Right lobe of liver (tissue), 6 donors: Measurements from ENCODE around the gene TTC39C. TPM values are rescaled to one million over a fixed set of nuclear protein-coding genes. Genes with fewer than 3 reads are reported as not detected.

Experiments
- ATAC-seq, 4 donors: fragments of 200-7000 bp; cut with Tn5 transposase; one replicate each; pipeline ENCODE4 v1.9.1; 2020; ENCODE audit warnings: mild to moderate bottlenecking in 4 of 4, moderate library complexity in 4 of 4
- DNase-seq, 3 donors: peaks; one replicate each; pipeline ENCODE4 v3.0.0-alpha.2; 2020
- H3K27ac ChIP-seq, 3 donors: fragments of 200-600 bp; one replicate each; pipeline ENCODE4 v1.8.0; 2022
- H3K27me3 ChIP-seq, 2 donors: fragments of 200-600 bp; one replicate each; pipeline ENCODE4 v1.8.0; 2022
- H3K36me3 ChIP-seq, 4 donors: fragments of 200-600 bp; sonication (generic) in 1 of 4; one replicate each; pipeline versions ENCODE4 v1.5.1 to v1.8.0; 2017 to 2022; ENCODE audit warnings: control low read depth in 1 of 4
- H3K4me1 ChIP-seq, 4 donors: fragments of 200-600 bp; sonication (generic) in 1 of 4; one replicate each; pipeline versions ENCODE4 v1.5.1 to v1.8.0; 2017 to 2022; ENCODE audit warnings: control low read depth in 1 of 4
- H3K4me3 ChIP-seq, 3 donors: fragments of 200-600 bp; one replicate each; pipeline ENCODE4 v1.8.0; 2022
- H3K9me3 ChIP-seq, 4 donors: fragments of 200-600 bp; sonication (generic) in 1 of 4; one replicate each; pipeline versions ENCODE4 v1.5.1 to v1.8.0; 2017 to 2022; ENCODE audit warnings: control low read depth in 1 of 4
- CTCF ChIP-seq, 4 donors: fragments of 200-600 bp in 3 of 4; fragments of 450-650 bp in 1 of 4; IDR thresholded peaks; one replicate each; pipeline versions ENCODE4 v1.5.1 to v1.8.0; 2016 to 2022; ENCODE audit warnings: antibody characterized with exemption in 4 of 4, mild to moderate bottlenecking in 2 of 4
- POLR2A ChIP-seq: fragments of 450-650 bp; IDR thresholded peaks from one replicate; pipeline ENCODE4 v1.6.1; 2017; ENCODE audit warnings: antibody characterized with exemption, mild to moderate bottlenecking
- WGBS: methylation state at CpG from one replicate; pipeline ENCODE4 v1.1.6; 2018; ENCODE audit warnings: low coverage, low lambda C conversion rate; ENCODE audit not compliant: insufficient coverage; ENCODE audit errors: missing lambda C conversion rate; 5-methylcytosine and 5-hydroxymethylcytosine counted together
- intact Hi-C, 2 donors: fragments of 100-400 bp; cut with DNase I; formaldehyde crosslinking; loops; one replicate each; pipeline versions ENCODE4 v1.11.2 to v1.14.1; 2022
- total RNA-seq, 6 experiments: library from RNA; depleted of rRNA in 2 of 6; stranded (reverse); fragments of >200 nt in 2 of 6; fragmentation: NEBNext Ultra II Directional in 3 of 6; extraction: Animal tissue kit (Norgen Biotek cat#: 25700) in 3 of 6; gene quantifications; one replicate each; pipeline versions ENCODE4 v1.1.0 to v1.2.4, GENCODE V29; 2016 to 2023
- donor health status: DM: no; HTN: yes; CAD: no.
- donor health status: DM: no; HTN: no; CAD: no.
- donor health status: DM: no; HTN: no; CAD: no.
- donor health status: DM: no; HTN: yes; CAD: no.
- donor health status: DM: no; HTN: yes; CAD: no.

TTC39C gene
- total RNA-seq, 6 experiments from 2014 or later, result 61.9 to 167 (median 84.4) TPM

- Histone ChIP-seq H3K36me3 (peaks cover 0 to 94% (median 30%) of the 10 kb centered on the region in 4 donors), H3K4me1 (no peaks in the 10 kb centered on the region), H3K4me3 (no peak overlapping the region), H3K9me3 (no peaks in the 10 kb centered on the region), H3K27me3 (no peaks in the 10 kb centered on the region), H3K27ac (no peak overlapping the region)
- 65% methylated on average over 3 of the region's 3 CpGs for WGBS
- peak; percentile 36 to 73 (median 48) for ATAC-seq
- intact Hi-C loops, result loop anchor here in 1 of 2 donors (10.0 kb wide), 1 partner anchor 203 kb away; no protein-coding TSS in a partner anchor
- no peak for TF ChIP-seq POLR2A
- no peak for TF ChIP-seq CTCF (IDR thresholded peaks at IDR 0.05)
- no peak for DNase-seq
Measured at GRCh38 chr18:24127735-24128134, 113.2 kb downstream of the TTC39C start.

- Histone ChIP-seq H3K9me3 (no peaks in the 10 kb centered on the region), H3K36me3 (peaks cover 0 to 98% (median 31%) of the 10 kb centered on the region in 4 donors), H3K27ac (no peak overlapping the region), H3K27me3 (no peaks in the 10 kb centered on the region), H3K4me1 (no peaks in the 10 kb centered on the region), H3K4me3 (no peak overlapping the region)
- 96% methylated on average over 4 of the region's 4 CpGs for WGBS
- intact Hi-C loops, result loop anchor here in 1 of 2 donors (10.0 kb wide), 1 partner anchor 204 kb away; no protein-coding TSS in a partner anchor
- DNase-seq (no peak), ATAC-seq (no peak)
- no peak for TF ChIP-seq POLR2A
- no peak for TF ChIP-seq CTCF (IDR thresholded peaks at IDR 0.05)
Measured at GRCh38 chr18:24128700-24129099, 114.1 kb downstream of the TTC39C start.

- Histone ChIP-seq H3K4me1 (peaks cover 0 to 11% (median 0%) of the 10 kb centered on the region in 4 donors), H3K36me3 (peaks cover 0 to 80% (median 23%) of the 10 kb centered on the region in 4 donors), H3K27ac (no peak overlapping the region), H3K4me3 (no peak overlapping the region), H3K9me3 (no peaks in the 10 kb centered on the region), H3K27me3 (no peaks in the 10 kb centered on the region)
- no peak for DNase-seq
- WGBS, result 81% methylated on average over 2 of the region's 2 CpGs
- ATAC-seq, result no peak
- intact Hi-C loops, result no loop called here
- TF ChIP-seq CTCF (IDR thresholded peaks at IDR 0.05) (no peak), POLR2A (no peak)
Measured at GRCh38 chr18:24130494-24130893, 115.9 kb downstream of the TTC39C start.

- 36% methylated on average over 3 of the region's 3 CpGs for whole genome bisulfite sequencing
- peaks cover 0 to 43% (median 4%) of the 10 kb centered on the region in 4 donors for H3K4me1 ChIP-seq
- no peak for TF ChIP-seq POLR2A
- TF ChIP-seq CTCF (IDR thresholded peaks at IDR 0.05), result no peak
- H3K27ac ChIP-seq, result peak overlapping the region in 1 of 3 donors; percentile 82
- intact Hi-C loops, result no loop called here
- peaks cover 0 to 16% (median under 1%) of the 10 kb centered on the region in 4 donors for H3K36me3 ChIP-seq
- no peaks in the 10 kb centered on the region for H3K9me3 ChIP-seq
- ATAC-seq (peak; percentile 26 to 48 (median 38)), DNase-seq (no peak)
- H3K4me3 ChIP-seq, result no peak overlapping the region
- H3K27me3 ChIP-seq, result no peaks in the 10 kb centered on the region
Measured at GRCh38 chr18:24136967-24137373, 122.4 kb downstream of the TTC39C start.
